GM21723 (cell line): ENCODE results near the gene BLOC1S1.

Experiments used
- ATAC-seq: cut with Tn5 transposase; IDR thresholded peaks from one replicate; pipeline ENCODE4 v1.9.1; 2021; ENCODE audit warnings: mild to moderate bottlenecking, moderate library complexity; ENCODE audit not compliant: unreplicated experiment

BLOC1S1 gene

GRCh38 chr12:55715833-55716581 lies at the start of gene BLOC1S1:
BLOC1S1 (plus strand) TSS chr12:55716046; CDS start chr12:55716052, 6 bp downstream.
- peak; percentile 90 for ATAC-seq

DNA sequence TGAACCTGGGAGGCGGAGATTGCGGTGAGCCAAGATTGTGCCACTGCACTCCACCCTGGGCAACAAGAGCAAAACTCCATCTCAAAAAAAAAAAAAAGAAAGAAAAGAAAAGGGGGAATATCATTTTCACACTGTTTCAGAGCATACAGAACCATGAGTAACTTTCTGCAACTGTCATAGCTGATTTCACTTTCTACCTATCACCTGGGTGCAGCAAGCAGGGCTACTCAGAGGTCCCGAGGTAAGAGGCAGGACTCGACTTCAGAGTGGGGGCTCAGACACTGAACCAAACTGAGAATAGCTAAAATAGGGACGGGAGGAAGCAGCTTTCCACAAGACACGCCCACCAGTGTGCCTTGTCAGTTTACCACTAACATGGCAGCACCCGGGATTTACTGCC lies 49.3 kb upstream of the BLOC1S1 start:
- peak; percentile 65 for ATAC-seq

DNA sequence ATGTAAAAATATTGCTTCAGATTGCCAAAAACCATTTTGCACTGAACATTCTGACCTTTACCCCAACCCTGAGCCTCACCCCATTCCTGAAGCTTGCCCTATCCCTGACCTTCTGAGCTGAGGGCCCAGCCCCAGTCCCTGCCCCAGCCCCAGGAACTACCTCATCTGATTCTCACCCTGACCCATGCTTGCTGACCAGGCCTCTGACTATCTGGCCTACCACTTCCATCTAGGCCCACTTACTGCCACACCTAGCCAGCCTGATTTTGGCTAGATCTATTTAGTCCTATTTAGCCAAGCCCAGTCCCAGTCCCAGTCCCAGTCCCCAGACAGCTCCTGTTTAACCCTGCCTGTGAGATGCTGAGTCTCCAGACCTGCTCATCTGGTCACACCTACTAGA lies 45.6 kb upstream of the BLOC1S1 start:
- ATAC-seq: no peak

- no peak for ATAC-seq
These were observed 44.1 kb upstream of the BLOC1S1 start for GRCh38 chr12:55671746-55672145.

GRCh38 chr12:55673638-55674037 lies 42.2 kb upstream of the BLOC1S1 start:
- ATAC-seq: peak; percentile 99

DNA sequence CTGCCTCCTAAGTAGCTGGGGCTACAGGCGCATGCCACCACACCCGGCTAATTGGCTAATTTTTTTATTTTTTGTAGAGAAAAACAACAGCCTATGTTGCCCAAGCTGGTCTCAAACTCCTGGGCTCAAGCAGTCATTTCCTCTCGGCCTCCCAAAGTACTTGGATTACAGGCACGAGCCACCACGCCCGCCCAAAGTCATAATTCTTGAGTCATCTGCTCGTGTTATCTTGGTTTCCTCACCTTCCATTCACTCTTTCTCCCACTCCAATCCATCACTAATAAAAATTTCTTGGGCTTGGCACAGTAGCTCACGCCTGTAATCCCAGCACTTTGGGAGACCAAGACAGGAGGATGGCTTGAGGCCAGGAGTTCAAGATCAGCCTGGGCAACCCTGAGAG lies 40.2 kb upstream of the BLOC1S1 start:
- no peak for ATAC-seq

- no peak for ATAC-seq
These were observed 39.1 kb upstream of the BLOC1S1 start for GRCh38 chr12:55676707-55677106.

GRCh38 chr12:55679691-55680090 lies 36.2 kb upstream of the BLOC1S1 start:
- ATAC-seq: no peak

- no peak for ATAC-seq
These were observed 34.4 kb upstream of the BLOC1S1 start for GRCh38 chr12:55681142-55682077.

GRCh38 chr12:55682087-55682796 lies 33.6 kb upstream of the BLOC1S1 start:
- ATAC-seq: no peak

DNA sequence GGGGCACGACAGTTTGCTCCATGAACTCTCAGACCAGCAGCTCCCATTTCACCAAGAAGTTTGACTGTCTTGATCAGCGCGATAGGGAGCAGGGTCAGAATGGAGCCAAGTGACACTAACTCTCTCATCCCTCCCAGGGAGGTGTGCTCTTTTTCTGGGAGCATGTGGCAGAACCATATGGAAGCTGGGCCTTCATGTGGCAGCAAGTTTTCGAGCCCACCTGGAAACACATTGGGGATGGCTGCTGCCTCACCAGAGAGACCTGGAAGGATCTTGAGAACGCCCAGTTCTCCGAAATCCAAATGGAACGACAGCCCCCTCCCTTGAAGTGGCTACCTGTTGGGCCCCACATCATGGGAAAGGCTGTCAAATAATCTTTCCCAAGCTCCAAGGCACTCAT lies 32.2 kb upstream of the BLOC1S1 start:
- ATAC-seq: no peak

DNA sequence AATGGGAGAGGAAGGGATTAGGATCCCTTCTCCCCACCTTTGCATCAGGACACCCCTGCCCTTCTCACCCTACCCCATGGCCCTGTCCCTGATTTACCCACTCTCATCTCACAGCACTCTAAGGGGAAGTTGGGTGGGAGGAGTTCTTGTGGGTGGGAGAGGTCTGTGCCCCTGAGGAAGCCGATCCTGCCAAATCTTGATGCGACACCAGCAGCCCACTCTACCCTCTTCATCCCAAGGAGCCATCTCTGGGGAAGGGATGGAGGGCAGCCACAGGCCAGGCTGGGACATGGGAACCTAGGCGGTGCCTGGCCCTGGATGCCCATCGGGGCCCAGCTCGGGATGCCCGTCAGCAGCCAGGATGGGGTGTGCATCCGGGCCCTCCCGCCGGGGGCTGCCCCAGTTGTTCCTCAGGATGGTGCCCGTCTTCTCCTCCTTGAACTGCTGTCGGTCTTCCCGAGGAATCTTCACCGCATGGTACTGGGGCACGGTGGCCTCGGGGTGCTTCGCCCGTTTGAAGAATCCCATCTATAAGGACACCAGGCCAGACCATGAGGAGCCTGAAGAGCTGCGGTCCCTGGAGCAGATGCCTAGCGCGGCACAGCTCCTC lies 31.0 kb upstream of the BLOC1S1 start:
- no peak for ATAC-seq

DNA sequence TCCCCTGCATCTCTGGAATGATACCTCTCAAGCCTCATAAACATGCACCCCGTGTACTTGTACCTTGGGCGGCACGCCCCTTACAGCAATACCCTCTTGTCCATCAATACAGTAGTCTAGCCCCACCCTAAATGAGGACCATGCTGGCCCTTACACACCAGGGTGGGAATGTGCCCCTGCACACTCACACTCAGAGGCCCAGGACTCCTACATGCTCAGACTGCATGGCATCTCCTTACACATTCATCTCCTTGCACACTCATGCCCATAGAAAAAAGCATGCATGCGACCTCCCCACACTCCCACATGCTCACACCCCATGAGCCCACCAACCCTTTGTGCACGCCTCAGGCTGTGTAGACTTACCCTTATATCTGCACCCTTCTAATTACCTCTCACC lies 30.2 kb upstream of the BLOC1S1 start:
- ATAC-seq: no peak

DNA sequence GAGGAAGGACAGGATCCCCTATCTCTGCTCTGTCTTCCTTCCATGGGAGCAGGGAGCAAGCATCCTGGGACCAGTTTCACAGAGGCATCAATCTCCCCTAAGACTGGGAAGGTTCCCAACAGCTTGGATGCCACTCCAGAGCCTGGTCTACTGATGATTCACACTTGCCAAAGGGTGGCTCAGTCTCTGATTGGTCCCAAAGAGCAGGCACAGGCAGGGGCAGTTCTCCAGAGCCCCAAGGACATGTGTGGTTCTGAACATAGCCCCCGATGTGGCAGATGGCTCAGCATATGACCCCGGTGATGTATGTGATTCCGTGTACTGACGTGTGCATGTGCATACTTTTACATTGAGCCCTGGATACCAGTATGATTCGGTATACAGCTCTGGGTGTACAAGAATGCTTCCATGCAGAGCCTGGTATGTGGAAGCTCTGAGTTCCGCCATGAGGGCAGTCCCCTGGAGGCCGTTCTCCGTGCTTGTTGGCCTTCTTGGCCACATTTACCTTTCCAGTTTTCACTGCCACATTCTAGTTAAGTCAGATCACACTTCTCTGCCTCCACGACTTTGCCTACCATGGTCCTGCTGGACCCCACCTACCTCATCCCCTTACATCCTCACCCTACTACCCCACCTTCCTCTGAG lies 29.4 kb upstream of the BLOC1S1 start:
- no peak for ATAC-seq

GRCh38 chr12:55687746-55688145 lies 28.1 kb upstream of the BLOC1S1 start:
- ATAC-seq: peak; percentile 55

GRCh38 chr12:55688716-55689655 lies 26.9 kb upstream of the BLOC1S1 start:
- no peak for ATAC-seq

DNA sequence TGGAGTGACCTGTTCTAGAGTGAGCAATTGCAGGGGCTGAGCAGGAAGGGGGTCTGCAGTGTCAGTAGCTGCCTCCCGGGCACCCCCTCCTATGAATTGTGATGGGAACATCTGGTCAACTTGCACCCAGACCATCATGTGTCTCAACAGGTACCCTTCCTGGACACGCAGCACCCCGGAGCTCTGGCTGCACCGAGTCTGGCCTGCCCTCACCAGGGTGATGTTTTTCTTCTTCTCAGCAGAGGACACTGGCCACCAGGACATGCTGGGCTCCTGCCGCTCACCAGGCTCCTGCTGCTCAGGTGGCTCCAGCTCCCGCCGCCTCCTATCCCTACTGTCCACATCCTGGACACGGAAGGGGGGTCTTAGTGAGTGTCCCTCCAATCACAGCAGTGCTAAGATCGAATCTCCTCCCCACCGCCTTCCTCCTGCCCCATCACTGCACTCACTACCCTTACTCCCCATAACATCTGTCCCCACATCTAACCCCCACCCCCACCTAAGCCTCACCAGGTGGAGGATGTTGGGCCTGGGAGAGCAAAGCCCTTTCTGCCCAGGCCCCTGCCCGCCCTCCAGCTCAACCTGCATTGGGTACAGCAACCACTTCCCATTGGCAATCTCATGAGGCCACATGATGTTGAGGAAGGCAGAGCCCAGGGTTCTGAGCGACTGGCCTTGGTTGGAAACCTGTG lies 23.1 kb upstream of the BLOC1S1 start:
- ATAC-seq: no peak

DNA sequence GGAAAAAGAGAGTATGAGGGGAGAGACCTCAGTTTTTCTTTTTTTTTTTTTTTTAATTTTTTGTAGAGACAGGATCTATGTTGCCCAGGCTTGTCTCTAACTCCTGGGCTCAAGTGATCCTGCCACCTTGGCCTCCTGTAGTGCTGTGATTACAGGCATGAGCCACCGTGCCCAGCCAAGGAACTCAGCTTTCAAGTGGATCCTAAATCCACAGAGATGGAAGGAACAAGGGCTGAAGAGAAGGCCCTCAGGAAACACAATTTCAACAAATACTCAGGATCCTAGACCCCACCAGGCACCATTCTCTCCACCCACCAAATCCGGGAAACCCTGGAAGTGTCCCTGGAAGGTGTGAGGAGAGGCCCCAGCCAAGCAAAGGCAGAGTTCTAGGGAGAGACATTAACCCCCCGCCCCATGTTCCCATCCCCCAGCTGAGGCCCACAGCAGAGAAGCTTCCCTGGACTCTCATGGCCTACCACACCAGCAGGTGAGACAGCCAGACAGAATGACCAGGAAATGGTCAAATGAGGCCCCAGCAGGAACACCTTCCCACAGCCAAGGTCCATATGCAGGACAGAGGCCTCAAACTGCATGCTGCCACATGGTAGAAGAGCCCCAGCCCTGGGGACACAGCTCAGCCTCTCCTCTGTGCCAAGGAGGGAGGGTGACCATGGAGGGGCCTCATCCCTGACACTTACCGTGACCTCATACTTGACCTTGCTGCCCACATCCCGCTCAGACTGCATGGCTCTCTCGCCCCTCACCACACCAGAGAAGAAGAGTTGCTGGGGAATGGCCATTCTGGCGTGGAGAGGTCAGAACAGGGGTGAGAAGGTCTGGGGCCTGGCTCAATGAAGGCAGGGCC lies 22.3 kb upstream of the BLOC1S1 start:
- no peak for ATAC-seq
